HG02642 (cell line): ENCODE results near the gene OR5K3.
"Not testable (repeated sequence)": the region's sequence is repeated elsewhere in the genome, so short reads cannot be mapped to it uniquely, and the experiment has no call there.

Experiments
- ATAC-seq: cut with Tn5 transposase; IDR thresholded peaks from one replicate; pipeline ENCODE4 v1.9.1; 2021; ENCODE audit warnings: mild to moderate bottlenecking; ENCODE audit not compliant: unreplicated experiment, poor library complexity

OR5K3 gene, protein sequence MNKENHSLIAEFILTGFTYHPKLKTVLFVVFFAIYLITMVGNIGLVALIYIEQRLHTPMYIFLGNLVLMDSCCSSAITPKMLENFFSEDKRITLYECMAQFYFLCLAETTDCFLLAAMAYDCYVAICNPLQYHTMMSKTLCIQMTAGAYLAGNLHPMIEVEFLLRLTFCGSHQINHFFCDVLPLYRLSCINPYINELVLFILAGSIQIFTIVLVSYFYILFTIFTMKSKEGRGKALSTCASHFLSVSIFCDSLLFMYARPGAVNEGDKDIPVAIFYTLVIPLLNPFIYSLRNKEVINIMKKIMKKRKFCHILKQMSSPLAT

DNA sequence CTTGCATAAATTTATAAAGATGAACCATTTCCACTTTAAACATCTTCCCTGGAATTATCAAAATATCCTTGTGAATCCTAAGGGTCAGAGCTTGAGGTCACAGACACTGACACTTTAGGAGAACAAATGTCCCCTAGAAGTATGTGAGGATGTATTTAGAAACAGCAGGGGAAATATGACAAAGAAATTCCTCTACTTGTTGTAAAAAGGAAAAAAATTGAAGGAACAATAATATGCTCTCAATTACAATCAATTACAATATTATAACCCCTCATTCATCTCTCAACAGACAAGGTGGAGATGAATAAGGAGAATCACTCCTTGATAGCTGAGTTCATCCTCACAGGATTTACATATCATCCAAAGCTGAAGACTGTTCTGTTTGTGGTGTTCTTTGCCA, at the start of gene OR5K3:
Gene OR5K3 (plus strand): TSS at position 301 of the 400 bp plus-strand sequence. CDS start 0 bp downstream, at position 301.
- ATAC-seq = no peak

DNA sequence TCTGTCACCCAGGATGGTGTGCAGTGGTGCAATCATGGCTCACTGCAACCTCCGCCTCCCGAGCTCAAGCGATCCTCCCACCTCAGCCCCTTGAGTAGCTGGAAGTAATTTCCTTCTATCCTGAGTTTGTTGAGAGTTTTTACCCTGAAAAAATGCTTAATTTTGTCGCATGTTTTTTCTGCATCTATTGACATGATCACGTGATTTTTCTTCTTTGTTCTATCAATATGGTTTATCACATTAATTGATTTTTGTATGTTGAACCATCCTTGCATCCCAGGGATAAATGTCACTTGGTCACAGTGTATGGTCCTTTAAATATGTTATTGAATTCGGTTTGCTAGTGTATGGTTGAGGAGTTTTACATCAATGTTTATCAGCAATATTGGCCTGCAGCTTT, 48.7 kb upstream of the OR5K3 start:
- ATAC-seq = no peak

DNA sequence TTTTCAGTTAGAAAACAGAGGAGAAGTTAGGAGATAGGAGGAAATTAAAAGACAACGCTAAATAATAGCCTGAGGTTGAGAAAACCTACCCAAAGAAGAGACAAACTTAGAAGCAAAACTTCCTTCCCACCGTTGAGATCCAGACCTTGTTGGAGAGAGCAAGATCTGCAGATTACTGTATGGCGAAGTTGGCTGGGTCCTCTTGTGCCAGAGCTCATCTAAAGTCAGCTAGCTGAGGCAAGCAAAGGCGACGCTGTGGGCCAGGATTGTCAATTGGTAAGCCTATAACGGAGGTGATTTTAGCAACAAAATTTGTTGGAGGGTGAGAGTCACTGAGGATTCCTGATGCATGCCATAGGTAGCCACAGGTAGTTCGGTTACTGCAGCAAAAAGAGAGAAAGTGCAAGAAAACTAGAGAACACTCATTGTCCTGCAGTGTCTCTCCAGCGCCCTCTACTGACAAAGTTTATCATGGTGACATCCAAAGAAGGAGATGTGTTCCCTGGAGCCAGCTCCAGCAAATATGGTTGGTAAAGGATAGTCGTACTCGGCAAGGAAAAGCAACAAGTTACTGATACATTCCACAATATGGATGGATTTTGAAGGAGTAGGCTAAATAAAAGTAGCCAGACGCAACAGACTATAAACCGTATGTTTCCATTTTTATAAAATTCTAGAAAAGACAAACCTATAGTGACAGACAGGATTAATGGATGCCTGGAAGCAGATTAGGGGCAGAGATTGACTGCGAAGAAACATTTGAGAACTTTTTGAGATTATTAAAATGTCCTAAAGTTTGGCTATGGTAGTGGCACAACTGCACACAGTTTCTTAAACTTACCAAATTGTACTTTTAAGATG, 46.6 kb upstream of the OR5K3 start:
- peak; percentile 75 for ATAC-seq

DNA sequence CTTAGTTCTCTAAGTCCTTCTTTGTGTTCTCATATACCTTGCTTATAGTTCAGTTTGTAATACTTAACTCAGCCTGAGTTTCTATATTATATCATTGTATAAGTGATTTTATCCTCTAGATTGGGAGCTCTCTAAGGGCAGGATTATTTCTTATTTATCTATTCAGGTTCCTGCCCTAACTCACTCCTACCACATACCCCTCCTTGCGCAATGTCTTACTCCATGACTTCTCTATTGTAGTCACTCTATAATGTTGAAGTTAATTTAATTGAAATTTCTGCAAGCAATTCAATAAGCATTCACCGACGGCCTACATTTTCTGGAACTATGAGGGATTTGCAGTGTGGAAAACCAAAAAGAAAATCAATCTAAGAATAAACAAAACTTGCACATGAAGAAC, 40.4 kb upstream of the OR5K3 start:
- ATAC-seq = no peak

DNA sequence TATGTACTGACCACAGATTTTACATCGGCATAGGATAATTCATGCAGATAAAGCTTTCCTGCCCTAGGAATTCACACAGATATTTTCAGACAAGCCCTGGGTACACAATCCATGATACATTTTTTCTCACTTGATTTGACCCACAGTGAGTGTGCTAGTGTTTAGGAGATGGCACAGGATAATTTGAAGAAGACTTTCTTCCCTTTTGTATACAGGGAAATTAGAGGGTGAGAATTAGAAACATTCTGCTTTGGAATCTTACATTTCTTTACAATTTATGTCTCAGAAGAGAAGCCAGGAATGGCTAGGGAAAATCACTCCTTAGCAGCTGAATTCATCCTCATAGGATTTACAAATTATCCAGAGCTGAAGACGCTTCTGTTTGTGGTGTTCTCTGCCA, 36.9 kb upstream of the OR5K3 start, which contains the start of gene OR5K4:
Gene OR5K4 (plus strand): TSS at position 301 of the 400 bp plus-strand sequence. CDS start 0 bp downstream, at position 301.
- ATAC-seq = no peak

DNA sequence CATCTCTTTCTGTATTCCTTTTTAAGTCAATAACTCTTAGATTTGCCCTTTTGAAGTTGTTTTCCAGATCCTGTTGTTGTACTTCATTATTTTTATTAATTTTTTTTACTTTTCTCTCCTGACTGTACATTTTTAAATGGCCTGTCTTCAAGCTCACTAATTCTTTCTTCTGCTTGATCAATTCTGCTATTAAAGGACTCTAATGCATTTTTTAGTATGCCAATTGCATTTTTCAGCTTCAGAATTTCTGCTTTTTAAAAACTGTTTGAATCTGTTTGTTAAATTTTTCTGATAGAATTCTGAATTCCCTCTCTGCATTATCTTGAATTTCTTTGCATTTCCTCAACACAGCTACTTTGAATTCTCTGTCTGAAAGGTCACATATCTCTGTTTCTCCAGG, 31.2 kb upstream of the OR5K3 start:
- ATAC-seq = no peak

DNA sequence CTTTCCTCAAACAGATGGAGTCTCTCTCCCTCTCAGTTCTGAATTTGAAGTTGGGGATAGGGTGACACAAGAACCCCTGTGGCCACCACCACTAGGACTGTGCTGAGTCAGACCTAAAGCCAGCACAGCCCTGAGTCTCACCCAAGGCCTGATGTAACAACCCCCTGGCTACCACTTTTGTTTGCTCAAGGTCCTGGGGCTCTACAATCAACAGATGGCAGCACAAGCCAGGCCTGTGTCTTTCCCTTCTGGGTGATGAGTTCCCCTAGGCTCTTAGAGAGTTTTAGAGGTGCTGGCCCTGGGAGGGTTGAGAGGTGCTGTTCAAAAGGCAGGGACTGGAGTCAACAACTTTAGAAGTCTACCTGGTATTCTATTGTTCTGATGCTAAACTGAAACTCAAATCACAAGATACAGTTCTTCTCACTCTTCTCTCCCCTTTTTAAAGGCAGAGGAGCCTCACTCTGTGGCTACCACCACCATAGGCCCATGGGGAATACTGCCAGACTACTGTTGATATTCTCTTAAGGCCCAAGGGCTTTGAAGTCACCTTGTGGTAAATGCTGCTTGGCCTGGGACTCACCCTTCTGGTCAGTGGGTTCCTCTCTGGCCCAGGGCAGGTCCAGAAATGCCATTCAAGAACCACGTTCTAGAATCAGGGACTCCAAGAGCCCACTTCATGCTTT, 30.3 kb upstream of the OR5K3 start:
- ATAC-seq = peak; percentile 83

DNA sequence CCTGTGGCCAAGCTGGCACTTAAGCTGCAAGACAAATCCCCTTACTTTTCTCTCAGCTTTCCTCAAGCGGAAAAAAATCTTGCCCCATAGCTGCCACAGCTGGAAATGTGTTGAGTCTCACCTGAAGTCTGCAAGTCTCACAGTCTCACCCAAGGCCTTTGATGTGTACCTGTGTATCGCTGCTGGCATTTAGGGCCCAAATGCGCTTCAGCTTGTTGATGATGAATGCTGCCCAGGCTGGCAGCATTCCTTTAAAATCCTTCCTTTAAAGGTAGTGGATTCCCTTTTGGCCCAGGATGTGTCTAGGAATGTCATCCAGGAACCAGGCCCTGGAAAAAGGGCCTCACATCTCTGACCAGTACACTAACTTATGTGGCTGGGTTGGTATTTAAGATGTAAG, 29.8 kb upstream of the OR5K3 start:
- ATAC-seq = no peak

DNA sequence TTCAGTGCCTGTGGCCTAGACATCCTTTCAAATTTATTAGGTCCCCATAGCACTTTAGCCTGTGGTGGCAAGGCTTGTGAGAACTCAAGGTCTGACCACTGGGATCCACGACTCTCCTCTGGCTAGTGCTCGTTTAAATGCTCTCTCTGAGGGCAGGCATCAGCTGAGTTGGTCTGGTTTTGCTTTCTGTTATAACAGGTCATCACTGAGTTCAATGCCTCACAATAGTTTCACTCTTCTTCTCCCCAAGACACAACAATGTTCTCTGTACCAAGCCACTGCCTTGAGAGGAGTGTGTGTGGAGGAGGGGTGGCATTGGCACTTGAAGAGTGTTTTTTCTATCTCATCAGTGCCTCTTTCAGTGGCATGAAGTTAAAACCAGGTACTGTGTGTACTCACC, 29.2 kb upstream of the OR5K3 start:
- ATAC-seq = peak; percentile 52

DNA sequence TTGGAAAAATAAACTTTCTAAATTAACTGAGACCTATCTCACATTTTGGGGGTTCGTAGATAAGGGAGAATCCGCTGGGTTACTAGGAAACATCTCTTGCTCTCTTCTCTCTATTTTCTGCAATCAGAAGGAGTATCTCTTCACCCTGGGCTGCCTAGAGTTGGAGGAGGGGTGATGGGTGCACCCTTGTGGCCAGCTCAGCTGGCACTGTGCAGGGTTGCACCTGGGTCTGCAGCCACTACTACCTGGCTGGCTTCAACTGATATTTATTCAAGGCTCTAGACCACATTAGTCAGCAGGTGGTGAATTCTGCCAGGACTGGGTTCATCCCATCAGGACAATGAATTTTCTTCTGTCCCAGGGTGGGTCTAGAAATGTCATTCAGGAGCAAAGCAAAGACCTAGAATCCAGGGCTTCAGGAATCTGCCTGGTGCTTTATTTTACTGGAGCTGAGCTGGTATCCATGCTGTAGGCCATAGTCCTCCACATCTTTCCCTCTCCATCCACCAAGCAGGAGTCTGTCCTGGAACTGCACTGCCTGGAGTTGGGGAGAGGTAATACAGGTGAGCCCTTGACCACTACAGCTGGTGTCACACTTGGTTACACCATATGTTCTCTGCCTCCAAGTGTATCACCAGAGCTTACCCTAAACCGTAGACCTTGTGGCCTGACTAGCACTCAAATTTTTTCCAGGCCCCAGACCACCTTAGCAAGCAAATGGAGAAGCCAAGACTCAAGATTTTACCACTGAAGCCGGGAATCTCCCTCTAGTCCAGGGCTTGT, 22.8 kb upstream of the OR5K3 start:
- no peak for ATAC-seq

DNA sequence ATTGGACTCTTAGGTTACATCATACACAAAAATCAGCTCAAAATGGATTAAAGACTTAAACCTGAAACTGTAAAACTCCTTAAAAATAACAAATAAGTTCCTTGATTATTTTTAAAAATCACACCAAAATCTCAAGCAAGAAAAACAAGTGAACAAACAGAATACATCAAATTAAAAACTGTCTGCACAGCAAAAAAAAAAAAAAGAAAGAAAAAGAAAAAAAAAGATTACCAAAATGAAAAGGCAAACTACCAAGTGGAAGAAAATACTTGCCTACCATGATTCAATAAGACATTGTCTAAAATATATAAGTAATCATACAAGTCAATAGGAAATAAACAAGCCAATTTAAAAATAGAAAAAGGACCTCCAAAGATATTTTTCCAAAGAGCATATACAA, 19.3 kb upstream of the OR5K3 start:
- ATAC-seq = no peak

DNA sequence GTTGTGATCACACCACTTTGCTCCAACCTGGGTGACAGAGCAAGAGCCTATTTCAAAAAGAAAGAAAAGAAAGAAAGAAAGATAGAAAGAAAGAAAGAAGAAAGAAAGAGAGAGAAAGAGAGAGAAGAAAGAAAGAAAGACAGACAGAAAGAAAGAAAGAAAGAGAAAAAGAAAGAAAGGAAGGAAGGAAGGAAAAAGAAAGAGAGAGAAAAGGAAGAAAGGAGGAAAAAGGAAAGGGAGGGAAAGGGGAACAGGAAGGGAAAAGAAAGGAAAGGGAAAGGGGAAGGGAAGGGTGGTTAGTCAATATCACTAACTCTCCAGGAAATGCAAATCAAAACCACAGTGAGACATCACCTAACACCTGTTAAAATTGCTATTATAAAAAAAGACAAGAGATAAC, 18.6 kb upstream of the OR5K3 start:
- no peak for ATAC-seq

DNA sequence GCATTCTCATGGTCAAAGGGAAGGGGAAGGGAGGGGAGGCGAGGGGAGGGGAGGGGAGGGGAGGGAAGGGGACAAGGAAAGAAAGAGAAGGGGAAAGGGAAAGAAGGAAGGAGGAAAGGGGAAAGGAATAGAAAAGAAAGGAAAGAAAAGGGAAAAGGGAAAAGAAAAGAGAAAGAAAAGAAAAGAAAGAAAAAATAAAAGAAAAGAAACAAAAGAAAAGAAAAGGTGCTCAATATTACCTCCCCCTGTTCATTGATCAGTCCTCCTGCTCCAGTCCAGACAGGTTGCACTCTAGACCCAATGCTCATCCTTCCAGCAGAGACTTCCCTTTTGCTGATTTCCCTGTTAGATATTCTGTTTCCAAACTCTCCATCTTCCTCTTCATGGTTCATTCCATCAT, 18.0 kb upstream of the OR5K3 start:
- no peak for ATAC-seq

DNA sequence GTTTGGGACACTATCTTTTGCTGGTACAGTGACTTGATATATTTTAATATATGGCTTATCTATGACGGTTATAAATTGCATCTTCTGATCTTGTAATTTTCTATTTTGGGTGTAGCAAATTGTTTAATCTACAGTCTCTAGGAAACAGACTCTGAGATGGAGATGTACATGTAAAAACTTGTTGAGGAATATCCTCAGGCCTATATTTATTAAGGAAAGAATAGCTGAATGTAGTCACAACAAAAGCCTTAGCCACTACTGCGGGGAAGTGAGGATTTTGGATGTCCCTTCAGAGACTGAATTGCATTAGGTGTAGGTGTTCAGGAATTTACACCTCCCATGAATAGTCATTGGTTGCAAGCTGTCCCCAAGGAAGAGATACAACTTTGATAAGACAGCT, 13.8 kb upstream of the OR5K3 start:
- no peak for ATAC-seq

DNA sequence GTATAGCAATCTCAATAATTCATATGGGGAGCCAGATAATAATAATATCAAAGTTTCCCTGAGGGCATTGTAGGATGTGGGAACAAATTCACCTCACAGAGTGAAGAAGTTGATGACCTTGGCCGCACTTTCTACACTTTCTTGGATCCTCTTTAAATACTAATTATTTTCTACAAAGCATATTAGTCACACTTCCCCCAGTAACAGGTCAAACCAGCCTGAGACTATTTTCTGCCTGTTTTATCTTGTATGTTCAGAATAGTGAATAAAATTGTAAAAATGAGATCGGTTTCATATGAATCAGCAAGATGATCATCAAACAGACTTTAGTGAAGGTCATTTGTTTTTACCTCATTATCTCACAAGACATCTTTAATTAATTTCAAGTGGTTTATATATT, 2.3 kb upstream of the OR5K3 start:
- ATAC-seq = no peak

DNA sequence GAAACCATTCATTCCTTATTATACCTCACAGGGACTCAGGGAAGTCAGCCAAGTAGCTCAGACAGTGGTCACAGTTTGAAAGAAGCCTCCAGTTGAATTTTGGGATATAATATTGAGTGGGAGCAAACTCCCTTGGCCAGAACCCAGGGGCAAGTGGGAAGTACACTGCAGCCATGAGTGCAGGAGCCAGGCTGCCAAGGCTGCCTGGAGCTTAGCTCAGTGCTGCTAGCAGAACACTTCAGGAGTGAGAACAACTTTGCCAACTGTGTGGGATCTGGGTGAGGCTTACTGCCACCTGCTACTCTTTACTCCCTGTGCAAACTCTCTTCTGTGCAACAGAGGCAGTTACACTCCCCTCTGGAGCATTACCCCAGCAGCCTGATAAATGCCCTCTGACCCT, 4.6 kb downstream of the OR5K3 start:
- ATAC-seq = no peak

DNA sequence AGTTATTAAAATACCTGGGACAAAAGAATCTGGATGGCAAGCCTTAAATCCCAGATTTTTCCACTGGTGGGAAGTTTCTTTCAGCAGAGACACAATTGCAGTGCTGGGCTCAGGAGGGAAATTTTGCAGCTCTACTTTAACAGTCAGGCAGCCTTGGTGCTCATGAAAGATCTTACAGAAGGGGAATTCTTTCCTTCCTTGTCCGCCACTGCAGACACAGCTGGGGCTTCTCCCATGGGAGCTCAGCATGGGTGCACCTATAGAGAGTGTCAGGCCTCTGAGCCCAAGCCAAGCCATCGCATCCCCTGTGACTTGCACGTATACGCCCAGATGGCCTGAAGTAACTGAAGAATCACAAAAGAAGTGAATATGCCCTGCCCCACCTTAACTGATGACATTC, 6.0 kb downstream of the OR5K3 start:
- not testable (repeated sequence) for ATAC-seq

DNA sequence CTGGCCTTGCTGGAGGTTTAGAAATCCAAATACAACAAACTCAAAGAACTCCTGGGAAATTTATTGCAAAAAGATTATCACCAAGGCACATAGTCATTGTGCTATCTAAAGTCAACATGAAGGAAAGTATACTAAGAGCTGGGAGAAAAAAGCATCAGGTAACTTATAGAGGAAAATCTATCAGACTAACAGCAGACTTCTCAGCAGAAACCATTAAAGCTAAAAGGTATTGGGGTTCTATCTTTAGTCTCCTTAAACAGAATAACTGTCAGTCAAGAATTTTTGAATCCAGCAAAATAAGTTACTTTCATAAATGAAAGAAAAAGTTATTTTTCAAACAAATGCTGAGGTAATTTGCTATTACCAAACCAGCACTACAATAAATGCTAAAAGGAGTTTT, 8.0 kb downstream of the OR5K3 start:
- no peak for ATAC-seq

DNA sequence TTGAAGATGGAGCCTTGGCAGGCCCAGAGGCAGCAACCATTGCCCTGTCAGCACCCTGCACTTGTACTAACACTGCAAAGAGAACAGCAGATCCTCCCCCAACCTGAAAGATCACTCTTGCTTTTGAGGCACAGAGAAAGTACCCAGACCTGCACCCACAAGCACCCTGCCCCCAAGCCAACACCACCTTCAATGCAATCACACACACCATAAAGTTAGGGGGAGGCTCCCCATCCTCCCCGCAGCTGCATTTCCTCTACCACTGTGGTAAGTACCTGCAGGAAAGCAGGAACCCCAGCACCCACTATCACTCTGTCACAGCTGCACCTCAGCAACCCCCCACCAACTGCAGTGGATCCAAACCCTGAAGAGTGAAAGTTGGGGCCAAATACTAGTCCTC, 12.0 kb downstream of the OR5K3 start:
- no peak for ATAC-seq

DNA sequence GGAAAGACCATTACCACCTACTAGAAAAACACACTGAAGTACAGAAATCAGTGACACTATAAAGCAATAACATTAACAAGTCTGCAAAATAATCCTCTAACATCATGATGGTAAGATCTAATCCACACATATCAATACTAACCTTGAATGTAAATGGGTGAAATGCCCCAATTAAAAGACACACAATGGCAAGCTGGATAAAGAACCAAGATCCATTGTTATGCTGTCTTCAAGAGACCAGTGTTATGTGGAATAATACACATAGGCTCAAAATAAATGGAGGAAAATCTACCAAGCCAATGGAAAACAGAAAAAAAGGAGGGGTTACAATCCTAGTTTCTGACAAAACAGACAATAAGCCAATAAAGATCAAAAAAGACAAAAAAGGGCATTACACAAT, 13.5 kb downstream of the OR5K3 start:
- ATAC-seq = no peak
